HUDEP-2 (cell line): ENCODE results near the gene TESK2.
"Not testable (repeated sequence)": the region's sequence is repeated elsewhere in the genome, so short reads cannot be mapped to it uniquely, and the experiment has no call there.

ENCODE experiments used
- DNase-seq, 76 experiments: peaks; one replicate each; lab custom pipeline; 2025; ENCODE audit not compliant: unreplicated experiment in 76 of 76; lab: John Stamatoyannopoulos, UW

TESK2 gene, protein sequence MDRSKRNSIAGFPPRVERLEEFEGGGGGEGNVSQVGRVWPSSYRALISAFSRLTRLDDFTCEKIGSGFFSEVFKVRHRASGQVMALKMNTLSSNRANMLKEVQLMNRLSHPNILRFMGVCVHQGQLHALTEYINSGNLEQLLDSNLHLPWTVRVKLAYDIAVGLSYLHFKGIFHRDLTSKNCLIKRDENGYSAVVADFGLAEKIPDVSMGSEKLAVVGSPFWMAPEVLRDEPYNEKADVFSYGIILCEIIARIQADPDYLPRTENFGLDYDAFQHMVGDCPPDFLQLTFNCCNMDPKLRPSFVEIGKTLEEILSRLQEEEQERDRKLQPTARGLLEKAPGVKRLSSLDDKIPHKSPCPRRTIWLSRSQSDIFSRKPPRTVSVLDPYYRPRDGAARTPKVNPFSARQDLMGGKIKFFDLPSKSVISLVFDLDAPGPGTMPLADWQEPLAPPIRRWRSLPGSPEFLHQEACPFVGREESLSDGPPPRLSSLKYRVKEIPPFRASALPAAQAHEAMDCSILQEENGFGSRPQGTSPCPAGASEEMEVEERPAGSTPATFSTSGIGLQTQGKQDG

DNA sequence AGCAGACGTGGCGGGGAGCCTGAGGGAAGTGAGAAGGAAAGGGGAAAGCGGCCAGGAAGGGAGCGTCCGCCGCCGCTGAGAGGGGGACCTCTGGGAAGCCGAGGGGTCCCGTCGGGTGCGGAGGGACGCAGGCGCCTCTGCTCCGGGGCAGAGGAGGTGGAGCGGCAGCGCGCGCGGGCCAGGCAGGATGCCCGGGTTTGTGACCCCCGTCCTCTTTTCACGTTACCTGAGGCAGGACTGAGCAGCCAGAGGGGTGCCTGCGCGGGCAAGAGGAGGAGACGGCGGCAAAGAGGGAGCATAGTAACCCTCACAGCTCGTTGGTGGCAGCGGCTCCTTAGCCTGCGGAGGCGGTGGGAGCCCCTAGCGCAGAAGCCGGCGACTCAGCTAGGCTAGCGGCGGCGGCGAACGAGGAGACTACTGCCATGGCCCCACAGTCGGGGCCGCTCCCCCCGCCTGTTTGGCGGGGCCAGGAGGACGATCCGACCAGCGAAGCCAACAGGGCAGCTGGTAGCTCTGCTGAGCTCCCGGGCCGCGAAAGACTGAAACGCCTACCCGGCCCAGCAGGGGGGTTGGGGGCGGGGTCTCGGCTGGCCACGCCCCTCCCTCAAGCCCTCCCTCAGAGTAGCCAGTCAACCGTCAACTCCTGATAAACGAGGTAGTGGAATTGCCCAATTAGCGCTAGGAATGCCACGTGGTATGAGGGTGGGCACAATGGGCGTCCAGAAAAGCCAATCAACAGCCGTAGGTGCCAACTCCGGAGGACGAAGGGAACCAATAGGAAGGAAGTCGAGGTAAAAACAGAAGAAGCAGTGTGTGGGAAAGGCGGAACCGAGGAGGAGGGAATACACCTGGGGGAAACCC is at the start of gene TESK2:
TESK2 (minus strand) TSS at position 538 of the 861 bp plus-strand sequence. CDS start 33,378 bp downstream, outside the sequence.
- DNase-seq, result peak in 75 of 76 experiments; percentile 52 to 99 (median 97)

DNA sequence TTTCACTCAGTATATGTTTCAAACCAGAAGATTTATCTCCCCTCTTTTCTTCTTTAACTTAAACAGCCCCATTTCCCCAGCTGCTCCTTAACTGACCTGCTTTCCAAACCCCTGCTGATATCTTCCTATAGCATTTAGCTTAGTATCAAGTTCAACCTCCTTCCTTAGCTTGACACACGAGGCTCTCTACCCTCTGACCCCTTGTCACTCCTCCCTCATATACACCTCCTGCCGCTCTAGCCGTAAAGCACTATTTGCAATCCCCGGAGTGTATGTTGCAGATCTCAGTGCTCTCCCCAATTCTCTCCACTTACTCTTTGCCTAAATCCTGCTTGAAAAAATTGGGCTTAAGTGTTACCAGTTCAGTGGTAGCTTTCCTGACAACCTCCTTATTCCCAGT is 45.9 kb upstream of the TESK2 start:
- DNase-seq, result no peak

- DNase-seq, result peak in 3 of 76 experiments; percentile 5 to 11 (median 6)
Measured at GRCh38 chr1:45535988-45536766, 45.2 kb upstream of the TESK2 start.

DNA sequence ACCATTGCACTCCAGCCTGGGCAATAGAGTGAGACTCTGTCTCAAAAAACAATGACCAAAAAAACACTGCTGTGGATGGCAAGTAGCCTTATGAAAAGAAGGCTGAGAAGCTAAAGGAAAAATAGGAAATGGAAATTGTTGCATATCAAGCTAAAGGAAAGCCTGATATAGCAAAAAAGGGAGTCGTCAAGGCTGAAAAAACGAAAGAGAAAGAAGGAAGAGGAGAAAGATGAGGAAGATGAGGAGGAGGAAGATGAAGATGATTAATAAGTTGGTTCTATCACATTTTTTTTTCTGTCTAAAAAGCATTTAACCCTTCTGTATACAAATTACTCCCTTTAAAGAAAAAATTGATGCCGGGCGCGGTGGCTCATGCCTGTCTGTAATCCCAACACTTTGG is 40.9 kb upstream of the TESK2 start:
- no peak for DNase-seq

GRCh38 chr1:45530632-45531135 is 39.7 kb upstream of the TESK2 start:
- DNase-seq, result no peak

DNA sequence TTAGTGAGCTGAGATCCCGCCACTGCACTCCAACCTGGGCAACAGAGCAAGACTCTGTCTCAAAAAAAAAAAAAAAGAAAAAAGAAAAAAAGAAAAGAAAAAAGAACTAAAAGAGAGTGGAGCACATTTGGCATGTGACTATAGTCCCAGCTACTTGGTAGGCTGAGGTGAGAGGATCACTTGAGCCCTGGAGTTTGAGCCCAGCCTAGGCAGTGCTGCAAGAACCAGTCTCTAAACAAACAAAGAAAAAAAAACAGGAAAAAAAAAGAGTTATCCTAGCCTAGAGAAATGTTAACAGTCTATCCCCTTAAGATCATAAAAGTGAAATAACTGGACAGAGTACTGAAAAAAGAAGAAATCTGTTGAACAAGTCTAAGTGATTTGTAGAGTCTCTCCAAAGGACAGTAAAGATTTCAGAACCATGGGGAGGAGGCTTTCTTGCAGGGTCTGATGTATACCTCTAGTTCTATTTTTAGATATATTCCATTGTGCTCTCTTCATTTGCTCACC is 35.2 kb upstream of the TESK2 start:
- no peak for DNase-seq

GRCh38 chr1:45523975-45524374 is 33.0 kb upstream of the TESK2 start:
- DNase-seq, result not testable (repeated sequence)

DNA sequence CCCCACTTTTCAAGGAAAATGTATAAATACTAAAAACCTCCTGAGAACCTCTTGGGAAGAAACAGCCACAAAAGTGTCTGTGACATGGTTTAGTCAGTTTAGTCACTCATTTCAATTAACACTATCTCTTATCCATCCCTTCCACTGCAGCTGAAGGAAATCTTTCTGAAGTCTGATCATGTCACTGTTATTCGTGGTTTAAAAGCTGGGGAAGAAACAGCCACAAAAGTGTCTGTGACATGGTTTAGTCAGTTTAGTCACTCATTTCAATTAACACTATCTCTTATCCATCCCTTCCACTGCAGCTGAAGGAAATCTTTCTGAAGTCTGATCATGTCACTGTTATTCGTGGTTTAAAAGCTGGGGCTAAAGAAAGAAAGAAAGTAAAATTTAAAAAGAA is 32.6 kb upstream of the TESK2 start:
- DNase-seq, result not testable (repeated sequence)

- no peak for DNase-seq
Measured at GRCh38 chr1:45522324-45523104, 31.6 kb upstream of the TESK2 start.

GRCh38 chr1:45521413-45522323 is 30.7 kb upstream of the TESK2 start, which contains the start of gene PRDX1:
PRDX1 (minus strand) TSS chr1:45521884; CDS start chr1:45519043, 2,841 bp downstream.
- peak; percentile 47 to 97 (median 91) for DNase-seq

- not testable (repeated sequence) for DNase-seq
Measured at GRCh38 chr1:45519774-45520173, 28.8 kb upstream of the TESK2 start.

DNA sequence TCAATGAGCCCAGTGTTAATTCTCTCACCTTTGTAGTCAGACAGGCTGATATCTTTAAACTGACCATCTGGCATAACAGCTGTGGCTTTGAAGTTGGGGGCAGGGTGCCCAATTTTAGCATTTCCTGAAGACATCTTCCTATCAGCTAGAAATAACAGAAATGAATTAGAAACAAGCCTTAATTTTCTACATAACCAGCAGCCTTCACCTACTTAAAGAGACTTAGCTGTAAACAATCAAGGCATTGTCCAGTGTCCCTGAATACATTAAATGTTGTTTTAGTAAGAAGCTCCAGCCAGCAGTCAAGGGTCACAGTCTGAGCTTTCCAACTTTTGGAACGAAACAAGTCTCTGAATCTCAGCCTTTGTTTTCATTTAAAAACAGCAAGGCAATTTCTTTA is 27.9 kb upstream of the TESK2 start:
- no peak for DNase-seq

DNA sequence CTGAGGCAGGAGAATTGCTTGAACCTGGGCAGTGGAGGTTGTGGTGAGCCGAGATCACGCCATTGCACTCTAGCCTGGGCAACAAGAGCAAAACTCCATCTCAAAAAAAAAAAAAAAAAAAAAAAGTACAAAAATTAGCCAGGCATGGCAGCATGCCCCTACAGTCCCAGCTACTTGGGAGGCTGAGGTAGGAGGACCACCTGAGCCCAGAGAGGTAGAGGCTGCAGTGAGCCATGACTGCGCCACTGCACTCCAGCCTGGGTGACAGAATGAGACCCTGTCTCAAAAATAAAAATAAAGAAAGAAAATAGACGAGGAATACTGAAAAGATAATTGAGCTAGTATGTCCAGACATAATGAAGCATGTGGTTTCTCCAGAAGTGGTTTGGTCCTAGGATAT is 27.4 kb upstream of the TESK2 start:
- DNase-seq, result not testable (repeated sequence)

DNA sequence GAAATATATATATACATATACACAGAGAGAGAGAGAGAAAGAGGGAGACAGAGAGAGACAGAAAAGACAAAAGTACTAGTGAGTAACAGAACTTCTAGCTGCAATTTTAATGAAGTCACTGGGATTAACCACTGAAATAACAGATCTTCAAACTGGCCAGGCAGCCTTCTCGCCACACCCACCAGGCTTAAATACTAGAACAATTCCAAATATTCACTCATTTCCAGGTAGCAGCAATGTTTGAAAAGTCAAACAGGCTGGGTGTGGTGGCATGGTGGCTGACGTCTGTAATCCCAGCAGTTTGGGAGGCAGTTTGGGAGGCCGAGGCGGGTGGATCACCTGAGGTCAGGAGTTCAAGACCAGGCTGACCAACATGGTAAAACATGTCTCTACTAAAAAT is 25.5 kb upstream of the TESK2 start:
- no peak for DNase-seq

- no peak for DNase-seq
Measured at GRCh38 chr1:45516036-45516435, 25.1 kb upstream of the TESK2 start.

GRCh38 chr1:45513532-45514260 is 22.7 kb upstream of the TESK2 start:
- DNase-seq, result not testable (repeated sequence)

- DNase-seq, result peak in 68 of 76 experiments; percentile 7 to 79 (median 50)
Measured at GRCh38 chr1:45512641-45513054, 21.7 kb upstream of the TESK2 start.
